HL-60/S4 treated with retinoic acid at 250 ng/mL for 4 days and 3 days (cell line): Measurements from ENCODE around the gene KRT17.
"Not testable (repeated sequence)": the region's sequence is repeated elsewhere in the genome, so short reads cannot be mapped to it uniquely, and the experiment has no call there.

Source experiments
- in situ Hi-C: fragments of 300-500 bp; cut with MboI; formaldehyde crosslinking; loops from 2 replicates; pipeline ENCODE4 v1.7.0; 2022; ENCODE audit warnings: low sequenced_read_pairs

The KRT17 gene

GRCh38 chr17:41606930-41607329, 17.4 kb downstream of the KRT17 start:
- in situ Hi-C loops: not testable (repeated sequence)

- in situ Hi-C loops: no loop called here
Observed at GRCh38 chr17:41602524-41602923, 21.9 kb downstream of the KRT17 start.

DNA sequence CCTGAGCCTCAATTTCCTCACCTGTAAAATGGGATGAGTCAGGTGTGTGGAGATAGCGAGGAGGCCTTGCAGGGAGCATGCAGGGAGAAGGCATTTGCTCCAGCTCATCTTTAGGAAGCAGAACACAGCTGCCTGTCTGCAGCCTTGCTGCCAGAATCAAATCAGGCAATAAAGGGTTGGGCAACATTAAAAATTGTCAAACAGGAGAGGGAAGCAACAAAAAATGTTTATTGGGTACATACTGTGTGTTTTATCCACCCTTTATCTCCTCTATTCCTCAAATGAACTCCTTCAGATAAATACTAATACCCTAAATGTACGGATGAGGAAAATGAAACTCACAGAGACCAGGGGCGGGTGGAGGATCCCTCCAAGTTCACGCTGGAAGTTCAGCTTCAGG, 24.1 kb downstream of the KRT17 start:
- in situ Hi-C loops: no loop called here

DNA sequence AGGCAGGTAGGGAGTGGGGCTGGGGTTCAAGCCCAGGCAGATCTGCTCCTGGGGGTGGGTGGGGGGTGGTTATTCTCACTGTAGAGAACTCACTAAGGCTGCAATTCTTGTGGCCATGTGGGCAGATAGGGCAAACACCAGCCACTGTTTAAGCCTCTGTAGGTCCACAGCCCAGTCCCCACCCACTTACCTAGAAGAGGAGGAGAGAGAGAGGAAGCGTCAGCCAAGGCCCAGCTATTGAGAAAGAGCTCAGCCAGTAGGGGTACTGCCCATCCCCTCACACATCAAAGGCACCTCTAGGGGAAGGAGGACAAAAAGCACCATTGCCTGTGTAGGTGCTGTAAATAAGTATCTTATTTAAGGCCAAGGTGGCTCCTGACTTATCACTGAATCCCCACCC, 24.7 kb downstream of the KRT17 start:
- in situ Hi-C loops: no loop called here

DNA sequence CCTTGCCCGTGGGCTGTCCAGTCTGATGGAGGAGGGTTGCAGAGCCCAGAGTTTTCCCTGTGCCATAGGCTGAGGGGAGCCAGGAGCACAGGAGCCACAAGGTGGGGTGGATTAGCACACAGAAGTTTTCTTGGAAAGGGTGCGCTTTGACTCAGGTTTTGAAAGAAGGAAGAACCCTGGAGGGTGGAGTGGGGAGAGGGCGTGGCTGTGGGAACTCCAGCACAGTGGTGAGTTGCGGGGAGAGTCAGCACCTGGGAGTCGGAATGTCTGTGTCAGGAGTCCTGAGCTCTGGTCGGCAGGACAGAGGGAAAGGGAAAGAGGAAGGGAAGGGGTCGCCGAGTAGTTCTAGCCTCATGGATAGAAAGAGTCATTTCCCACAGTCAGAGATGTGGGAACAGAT, 28.8 kb downstream of the KRT17 start:
- in situ Hi-C loops: no loop called here

- in situ Hi-C loops: no loop called here
Observed at GRCh38 chr17:41594363-41594915, 29.9 kb downstream of the KRT17 start.

DNA sequence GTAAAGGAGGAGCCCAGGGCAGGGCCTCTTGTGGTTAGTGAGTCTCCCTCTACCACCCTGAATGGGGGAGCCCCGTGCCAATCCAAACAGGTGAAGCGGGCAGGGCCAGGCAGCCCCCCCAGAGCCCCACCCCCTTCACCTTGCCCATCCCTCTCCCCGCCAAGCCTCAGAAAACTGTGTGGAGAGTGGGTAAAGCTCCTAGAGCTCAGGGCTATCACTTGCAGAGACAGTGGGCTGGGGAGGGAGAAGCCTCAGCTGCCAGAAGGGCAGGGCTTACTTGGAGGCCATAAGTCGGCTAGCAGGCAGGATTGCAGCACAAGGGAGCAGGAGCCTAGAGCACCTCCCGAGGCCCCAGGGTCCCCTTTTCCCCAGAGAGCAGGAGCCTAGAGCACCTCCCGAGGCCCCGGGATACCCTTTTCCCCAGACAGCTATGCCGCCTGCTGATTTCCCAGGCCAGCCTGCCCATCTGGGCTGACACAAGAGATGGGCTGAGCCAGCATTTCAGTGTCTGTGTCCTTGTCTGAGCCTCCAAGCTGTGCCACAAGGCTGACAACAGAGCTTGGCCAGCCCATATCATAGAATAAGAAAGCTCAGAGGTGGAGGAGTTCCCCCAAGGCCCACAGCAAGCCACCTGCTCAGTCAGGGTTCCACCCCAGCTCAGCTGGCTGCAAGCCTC, 30.9 kb downstream of the KRT17 start:
- in situ Hi-C loops: no loop called here

DNA sequence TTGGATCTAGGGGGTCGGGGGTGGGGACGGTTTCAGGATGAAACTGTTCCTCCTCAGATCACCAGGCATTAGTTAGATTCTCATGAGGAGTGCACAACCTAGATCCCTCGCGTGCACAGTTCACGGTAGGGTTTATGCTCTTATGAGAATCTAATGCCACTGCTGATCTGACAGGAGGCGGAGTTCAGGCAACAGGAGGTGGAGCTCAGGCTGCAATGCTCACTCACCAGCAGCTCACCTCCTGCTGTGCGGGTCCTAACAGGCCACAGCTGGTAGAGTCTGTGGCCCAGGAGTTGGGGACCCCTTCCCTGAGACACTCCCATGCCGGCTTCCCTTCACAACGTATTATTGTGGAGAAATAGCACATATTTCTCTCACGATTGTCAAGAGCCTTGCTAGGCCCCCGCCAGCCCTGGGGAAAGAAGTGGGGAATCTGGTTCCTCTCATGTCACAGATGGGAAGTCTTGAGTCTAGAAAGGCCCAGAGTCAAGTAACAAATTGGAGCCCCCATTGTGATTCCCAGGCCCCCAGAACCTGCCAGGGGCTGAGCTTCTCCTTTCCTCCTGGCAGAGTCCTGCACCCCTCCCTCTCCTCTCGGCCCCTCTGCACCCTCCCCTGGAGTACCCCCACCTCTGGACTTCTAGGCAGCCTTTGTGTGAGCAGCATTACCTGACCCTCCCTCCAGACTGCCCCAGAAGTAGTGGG, 31.6 kb downstream of the KRT17 start:
- in situ Hi-C loops: no loop called here

DNA sequence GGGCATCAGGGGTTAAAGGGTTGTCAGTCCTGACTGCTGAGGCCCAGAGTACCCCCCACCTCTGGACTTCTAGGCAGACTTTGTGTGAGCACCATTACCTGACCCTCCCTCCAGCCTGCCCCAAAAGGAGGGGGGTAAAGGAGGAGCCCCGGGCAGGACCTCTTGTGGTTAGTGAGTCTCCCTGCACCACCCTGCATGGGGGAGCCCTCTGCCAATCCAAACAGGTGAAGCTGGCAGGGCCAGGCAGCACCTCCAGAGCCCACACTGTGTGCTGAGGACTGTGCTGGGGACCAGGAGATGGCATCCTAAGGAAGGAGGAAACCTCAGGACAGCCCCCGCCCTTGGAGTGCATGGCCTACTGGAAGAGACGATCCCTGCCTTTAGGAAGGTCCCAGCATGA, 35.1 kb downstream of the KRT17 start:
- in situ Hi-C loops: no loop called here

GRCh38 chr17:41588126-41588810, 36.1 kb downstream of the KRT17 start:
- in situ Hi-C loops: no loop called here

DNA sequence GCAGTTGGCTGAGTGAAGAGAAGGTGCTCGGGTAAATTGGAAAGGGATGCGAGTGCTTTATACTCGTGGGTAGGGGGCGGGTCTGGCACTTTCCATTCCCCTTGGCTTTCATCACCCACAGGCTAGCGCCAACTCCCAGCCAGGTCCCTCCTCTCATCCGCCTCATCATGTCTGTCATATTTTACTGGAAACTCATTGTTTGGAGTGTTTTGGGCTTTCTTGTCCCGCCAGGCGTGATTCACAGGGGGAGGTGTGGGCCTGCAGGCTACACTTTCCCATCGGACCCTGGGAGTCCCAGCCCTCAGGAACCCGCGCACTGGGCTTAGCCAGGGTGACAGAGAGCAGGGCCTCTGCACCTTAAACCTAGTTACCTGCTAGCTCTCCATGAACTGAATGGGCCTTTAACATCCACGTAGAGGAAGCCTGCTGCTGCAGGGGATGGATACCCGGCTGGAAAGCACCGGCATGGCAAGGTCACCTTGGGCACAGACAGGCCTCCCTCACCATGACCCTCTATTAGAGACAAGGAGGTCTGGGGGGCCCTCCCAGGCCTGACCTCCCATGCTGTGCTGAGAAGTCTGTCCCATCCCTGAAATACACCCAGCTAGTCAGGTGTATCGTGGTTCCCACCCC, 37.4 kb downstream of the KRT17 start, which contains the start of gene KRT14:
Gene KRT14, minus strand, starts transcription at position 33 of the 633 bp plus-strand sequence. CDS start 61 bp downstream, outside the sequence.
- in situ Hi-C loops: no loop called here

GRCh38 chr17:41585301-41586056, 38.9 kb downstream of the KRT17 start:
- in situ Hi-C loops: no loop called here

DNA sequence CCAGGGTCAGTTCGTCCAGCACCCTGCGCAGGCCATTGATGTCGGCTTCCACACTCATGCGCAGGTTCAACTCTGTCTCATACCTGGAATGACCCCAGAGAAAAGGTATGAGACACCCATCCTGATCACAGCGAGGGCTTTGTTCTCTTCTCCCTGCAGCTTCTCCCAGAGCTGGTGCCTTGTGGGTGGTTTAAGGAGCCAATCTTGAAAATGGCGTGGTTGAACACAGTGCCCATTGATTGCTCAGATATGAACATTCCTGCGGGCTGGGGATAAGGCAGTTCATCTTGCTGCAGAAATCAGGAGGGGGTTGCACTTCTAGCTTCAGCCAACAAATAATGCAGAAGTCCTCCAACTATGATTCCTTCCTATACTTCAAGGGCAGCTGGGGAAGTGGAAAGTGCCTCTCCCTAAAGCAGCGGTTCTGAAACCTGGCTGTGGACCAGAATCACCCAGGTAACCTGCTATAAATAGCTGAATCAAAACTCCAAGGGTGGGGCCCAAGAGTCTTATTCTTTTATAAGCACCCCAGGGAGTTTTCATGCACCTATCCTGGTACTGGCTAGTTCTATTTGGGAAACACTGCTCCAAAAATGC, 39.9 kb downstream of the KRT17 start:
- in situ Hi-C loops: not testable (repeated sequence)

DNA sequence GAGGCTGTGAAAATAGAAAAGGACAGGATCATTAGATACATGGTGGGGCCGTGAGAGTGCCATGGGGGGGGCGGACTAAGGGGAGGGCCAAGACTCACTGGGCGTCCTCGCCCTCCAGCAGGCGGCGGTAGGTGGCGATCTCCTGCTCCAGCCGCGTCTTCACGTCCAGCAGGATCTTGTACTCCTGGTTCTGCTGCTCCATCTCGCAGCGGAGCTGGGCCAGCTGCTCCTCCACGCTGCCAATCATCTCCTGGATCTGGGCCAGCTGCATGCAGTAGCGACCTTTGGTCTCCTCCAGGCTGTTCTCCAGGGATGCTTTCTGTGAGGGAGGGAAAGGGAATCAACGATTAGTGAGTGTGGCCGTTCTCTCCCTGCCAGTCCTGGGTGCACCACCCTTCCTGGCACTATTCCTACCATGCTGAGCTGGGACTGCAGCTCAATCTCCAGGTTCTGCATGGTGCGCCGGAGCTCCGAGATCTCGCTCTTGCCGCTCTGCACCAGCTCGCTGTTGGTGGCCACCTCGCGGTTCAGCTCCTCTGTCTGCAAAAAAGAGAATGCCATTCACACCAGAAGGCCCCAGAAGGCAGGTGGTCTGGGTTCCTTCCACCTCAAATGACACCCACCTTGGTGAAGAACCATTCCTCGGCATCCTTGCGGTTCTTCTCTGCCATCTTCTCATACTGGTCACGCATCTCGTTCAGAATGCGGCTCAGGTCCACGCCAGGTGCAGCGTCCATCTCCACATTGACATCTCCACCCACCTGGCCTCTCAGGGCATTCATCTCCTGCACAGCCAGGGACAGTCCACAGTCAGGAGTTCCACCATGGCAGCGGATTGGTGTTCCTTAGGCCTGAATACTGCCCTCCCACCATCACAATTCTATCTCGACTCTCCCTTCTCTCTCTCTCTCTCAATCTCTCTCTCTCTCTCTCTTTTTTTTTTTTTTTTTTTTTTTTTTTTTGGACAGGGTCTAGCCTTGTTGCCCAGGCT, 40.9 kb downstream of the KRT17 start:
- in situ Hi-C loops: no loop called here

DNA sequence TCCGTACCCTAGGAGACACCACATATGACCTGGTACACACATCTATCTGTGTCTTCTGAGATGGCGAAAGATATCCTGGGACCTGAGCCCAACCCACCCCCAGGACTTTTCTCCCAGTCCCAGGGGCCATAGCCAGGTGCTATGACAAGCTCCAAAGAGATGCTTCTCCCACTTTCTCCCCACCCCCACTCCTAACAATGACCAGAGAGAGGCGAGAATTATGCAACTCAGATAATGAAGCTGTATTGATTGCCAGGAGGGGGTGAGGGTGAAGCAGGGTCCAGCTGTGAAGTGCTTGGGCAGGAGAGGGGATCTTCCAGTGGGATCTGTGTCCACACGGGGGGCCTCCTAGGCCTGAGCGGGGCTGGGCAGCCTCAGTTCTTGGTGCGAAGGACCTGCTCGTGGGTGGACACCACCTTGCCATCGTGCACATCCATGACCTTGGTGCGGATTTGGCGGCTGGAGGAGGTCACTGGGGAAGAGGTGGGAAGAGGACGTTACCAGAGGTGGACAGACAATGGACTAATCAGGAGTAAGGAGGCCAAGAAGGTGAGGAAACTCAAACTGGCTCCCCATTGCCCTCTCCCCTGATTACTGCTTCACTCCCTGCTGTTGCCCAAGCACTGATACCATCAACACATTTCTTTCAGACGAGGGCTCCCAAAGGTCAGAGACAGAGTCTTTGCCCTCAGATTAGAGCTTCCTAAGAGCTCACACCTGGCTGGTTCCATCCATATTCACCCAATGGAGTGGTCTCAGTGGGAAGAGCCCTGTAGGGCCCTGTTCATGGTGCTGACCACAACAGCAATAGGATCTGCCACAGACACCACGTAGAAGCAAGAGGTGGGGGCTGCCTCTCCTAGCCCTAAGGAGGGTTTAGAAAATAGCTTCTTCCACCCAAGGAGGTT, 42.1 kb downstream of the KRT17 start:
- in situ Hi-C loops: not testable (repeated sequence)

- in situ Hi-C loops: no loop called here
Observed at GRCh38 chr17:41581366-41582060, 42.9 kb downstream of the KRT17 start.

DNA sequence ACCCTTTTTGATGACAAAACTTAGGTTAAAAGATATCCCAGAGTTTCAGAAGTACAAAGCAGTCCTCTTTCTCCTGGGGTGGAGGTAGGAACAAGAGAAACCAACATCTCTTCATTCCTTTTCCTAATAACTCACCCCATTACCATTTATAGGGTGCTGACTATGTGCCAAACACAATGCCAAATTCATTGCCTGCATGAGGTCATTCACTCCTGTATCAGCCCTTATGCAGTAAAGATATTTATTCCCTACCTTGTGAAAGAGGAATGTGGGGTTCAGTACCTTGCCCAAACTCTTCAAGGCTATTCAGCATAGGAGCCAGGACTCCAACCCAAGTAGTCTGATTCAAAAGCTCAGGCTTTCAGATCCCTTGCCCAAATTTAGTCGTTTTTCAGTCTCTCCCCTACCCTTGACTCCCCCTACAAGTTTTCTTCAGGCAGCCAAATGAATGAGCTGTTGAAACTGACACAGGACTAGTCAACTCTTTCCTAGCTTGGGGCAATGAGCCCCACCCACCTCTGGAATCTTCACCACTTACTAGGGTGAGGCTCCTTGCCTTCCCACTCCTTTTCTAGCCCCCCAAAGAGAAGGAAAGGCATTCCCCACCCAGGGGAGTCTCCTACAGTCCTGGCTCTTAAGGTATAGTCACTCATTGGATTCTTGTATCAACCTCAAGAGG, 43.5 kb downstream of the KRT17 start:
- in situ Hi-C loops: no loop called here
